T-helper 1 cell treated with Interleukin-12 subunit alpha and Interleukin-12 subunit beta and Interleukin-4 antibody, amounts not matched to agents 30 ng/mL and 1 ng/mL, for 36 hours (primary cell): ENCODE data around the gene RBPMS2. TPM values are rescaled to one million over a fixed set of nuclear protein-coding genes. Genes with fewer than 3 reads are reported as not detected.

ENCODE experiments used
- intact Hi-C: fragments of 100-400 bp; cut with micrococcal nuclease; formaldehyde crosslinking; loops from one replicate; pipeline ENCODE4 v1.15.1; 2024
- total RNA-seq: library from RNA; stranded (reverse); gene quantifications from 2 replicates; pipeline ENCODE4 v1.2.3, GENCODE V29; 2022

RBPMS2 gene
- total RNA-seq, 1 donor from 2014 or later = not detected

DNA sequence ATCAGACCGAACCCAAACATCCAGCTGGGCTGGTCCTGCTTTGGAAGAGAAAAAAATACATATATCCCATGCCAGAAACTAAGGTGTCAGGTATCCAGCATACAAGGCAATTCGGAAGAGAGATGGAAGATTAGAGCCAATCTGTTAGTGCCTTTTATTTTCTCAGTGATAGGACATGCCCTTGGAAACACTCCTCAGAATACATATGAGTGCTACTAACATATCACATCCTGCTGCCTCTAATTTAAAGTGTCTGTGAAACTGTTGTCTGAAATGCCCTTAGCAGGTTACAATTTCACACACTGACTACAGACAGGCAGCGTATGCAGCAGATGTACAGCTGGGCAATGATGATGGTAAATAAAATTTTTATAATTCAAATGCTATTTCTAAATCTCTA, 78.9 kb downstream of the RBPMS2 start:
- intact Hi-C loops = no loop called here

GRCh38 chr15:64695561-64695992, 79.8 kb downstream of the RBPMS2 start:
- intact Hi-C loops = no loop called here

DNA sequence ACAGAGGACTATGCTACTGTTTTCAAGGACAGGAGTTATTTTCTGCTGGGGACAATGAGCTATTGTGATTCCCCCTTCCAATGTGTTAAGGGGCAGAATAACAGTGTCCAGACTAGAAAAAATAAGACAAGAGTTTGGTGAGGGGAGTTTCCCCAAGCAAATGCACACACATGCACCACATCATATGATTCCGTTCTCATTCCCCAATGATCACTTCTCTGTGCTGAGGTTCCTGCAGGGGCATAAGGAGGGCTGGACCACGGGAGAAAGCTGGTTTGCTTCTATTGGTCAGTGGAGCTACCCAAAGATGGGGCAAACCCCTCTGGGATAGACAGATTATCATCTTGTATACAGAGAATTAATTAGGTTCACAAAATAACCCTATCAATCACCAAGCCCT, 80.6 kb downstream of the RBPMS2 start:
- intact Hi-C loops = no loop called here

DNA sequence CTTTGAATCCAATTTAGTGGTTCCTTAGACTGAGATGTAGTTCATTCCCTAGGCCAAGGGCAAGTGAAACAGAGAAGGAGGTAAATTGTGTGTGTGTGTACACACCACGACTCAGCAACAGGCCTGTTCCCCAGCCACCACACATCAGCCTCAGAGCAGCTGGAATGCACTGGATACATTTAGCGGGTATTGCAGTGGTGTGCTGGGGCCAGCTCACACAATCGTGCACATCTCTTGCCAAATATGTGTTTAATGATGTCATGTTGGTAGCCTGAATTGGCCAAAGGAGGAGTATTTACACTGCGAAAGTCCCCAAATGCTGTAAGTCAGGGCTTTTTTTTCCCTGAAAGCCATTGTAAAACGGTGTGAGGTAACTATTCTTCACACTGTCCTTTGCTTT, 82.3 kb downstream of the RBPMS2 start:
- intact Hi-C loops = no loop called here

- intact Hi-C loops = no loop called here
Measured at GRCh38 chr15:64691896-64692565, 83.4 kb downstream of the RBPMS2 start.

GRCh38 chr15:64690578-64691296, 84.7 kb downstream of the RBPMS2 start:
- intact Hi-C loops = no loop called here

DNA sequence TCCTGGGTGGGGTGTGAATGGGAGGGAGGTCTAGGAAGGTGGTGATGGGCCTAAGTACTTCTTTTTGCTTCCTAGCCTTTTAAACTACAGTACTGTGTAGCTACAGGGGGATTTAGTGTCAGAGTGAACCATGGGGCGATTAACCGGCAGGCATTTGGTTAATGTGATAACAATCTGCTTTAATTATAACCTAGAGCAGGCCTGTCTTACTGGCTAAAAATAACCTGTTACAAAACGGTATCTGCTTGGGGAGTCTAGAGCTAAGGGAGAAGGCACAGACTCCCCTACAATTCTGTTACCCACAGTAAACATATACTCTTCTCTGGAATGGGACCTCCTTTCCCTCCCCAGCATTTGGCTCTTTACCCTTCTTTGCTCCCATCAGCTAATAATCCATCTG, 85.4 kb downstream of the RBPMS2 start:
- intact Hi-C loops = no loop called here

Other genes starting within 250 kb of the RBPMS2 start
- 32.1 and 33.7 TPM in 2 replicates for gene PIF1, start 50.1 kb upstream of the RBPMS2 start, total RNA-seq
- gene PLEKHO2, start 66.3 kb upstream of the RBPMS2 start, total RNA-seq = 33.4 and 34.7 TPM in 2 replicates
- 2.2 and 2.6 TPM in 2 replicates for gene ANKDD1A, start 136.3 kb upstream of the RBPMS2 start, total RNA-seq
- 58.2 and 63.6 TPM in 2 replicates for gene SPG21, start 214.3 kb upstream of the RBPMS2 start, total RNA-seq